D721Med (cell line): Measurements from ENCODE around the gene SLC50A1.

Source experiments
- DNase-seq: peaks from one replicate; pipeline ENCODE4 v3.0.0; 2011; ENCODE audit warnings: low spot score; ENCODE audit not compliant: insufficient read length
- FAIRE-seq: peaks from 2 replicates; lab custom pipeline; 2011; peaks lifted over from hg19 to GRCh38; lab: Jason Lieb, UNC
- CTCF ChIP-seq: IDR thresholded peaks from 2 replicates; pipeline ENCODE4 v1.5.1; 2012; ENCODE audit warnings: mild to moderate bottlenecking, control low read depth; ENCODE audit not compliant: insufficient read depth; ENCODE audit errors: missing control alignments

Gene SLC50A1

GRCh38 chr1:155125511-155125945 is 10.1 kb upstream of the SLC50A1 start:
- no peak for TF ChIP-seq CTCF
- FAIRE-seq (no peak), DNase-seq (no peak)

GRCh38 chr1:155125946-155126555 is 9.6 kb upstream of the SLC50A1 start:
- FAIRE-seq (no peak), DNase-seq (no peak)
- TF ChIP-seq CTCF, result no peak

GRCh38 chr1:155126556-155127104 is 9.0 kb upstream of the SLC50A1 start:
- FAIRE-seq, result no peak
- DNase-seq, result no peak
- TF ChIP-seq CTCF, result no peak

GRCh38 chr1:155127105-155127966 is 8.3 kb upstream of the SLC50A1 start, which contains the start of gene EFNA1:
Gene EFNA1, plus strand, starts transcription at chr1:155127876. Its CDS starts 102 bp downstream, at chr1:155127978.
- DNase-seq (no peak), FAIRE-seq (no peak)
- no peak for TF ChIP-seq CTCF

GRCh38 chr1:155127967-155128754 is 7.5 kb upstream of the SLC50A1 start:
- FAIRE-seq (no peak), DNase-seq (no peak)
- no peak for TF ChIP-seq CTCF

- DNase-seq (no peak), FAIRE-seq (no peak)
- no peak for TF ChIP-seq CTCF
These were observed 6.7 kb upstream of the SLC50A1 start for GRCh38 chr1:155128755-155129473.
